DMS153 treated with DMSO at 0.1 percent for 48 hours (cell line): ENCODE data around the gene CASP6.
"Not testable (repeated sequence)": the region's sequence is repeated elsewhere in the genome, so short reads cannot be mapped to it uniquely, and the experiment has no call there.

ENCODE experiments used
- DNase-seq: peaks from one replicate; lab custom pipeline; 2025; ENCODE audit not compliant: unreplicated experiment; lab: John Stamatoyannopoulos, UW

The CASP6 gene

GRCh38 chr4:109721033-109721432, 17.8 kb upstream of the CASP6 start:
- no peak for DNase-seq

GRCh38 chr4:109719604-109720003, 16.4 kb upstream of the CASP6 start:
- no peak for DNase-seq

- DNase-seq: no peak
Measured at GRCh38 chr4:109718759-109719158, 15.5 kb upstream of the CASP6 start.

DNA sequence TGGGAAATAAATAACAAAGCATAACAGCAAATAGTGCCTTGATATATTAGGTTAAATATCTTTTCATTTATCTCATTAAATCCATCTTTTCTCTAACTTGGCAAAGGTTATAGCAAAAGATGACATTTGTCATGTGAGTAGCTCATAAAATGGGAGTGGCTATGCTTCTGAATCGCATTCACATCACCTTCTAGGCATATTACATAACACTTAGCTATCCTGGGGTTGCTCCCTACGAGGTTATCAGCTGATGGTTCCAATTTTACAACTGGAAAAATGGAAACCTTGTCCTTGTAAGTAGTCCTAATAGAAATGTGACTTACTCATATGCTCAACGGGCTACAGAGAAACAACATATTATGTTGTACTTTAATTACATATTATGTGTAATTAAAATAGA, 10.3 kb upstream of the CASP6 start:
- DNase-seq: no peak

GRCh38 chr4:109708990-109709389, 5.7 kb upstream of the CASP6 start:
- DNase-seq: no peak

DNA sequence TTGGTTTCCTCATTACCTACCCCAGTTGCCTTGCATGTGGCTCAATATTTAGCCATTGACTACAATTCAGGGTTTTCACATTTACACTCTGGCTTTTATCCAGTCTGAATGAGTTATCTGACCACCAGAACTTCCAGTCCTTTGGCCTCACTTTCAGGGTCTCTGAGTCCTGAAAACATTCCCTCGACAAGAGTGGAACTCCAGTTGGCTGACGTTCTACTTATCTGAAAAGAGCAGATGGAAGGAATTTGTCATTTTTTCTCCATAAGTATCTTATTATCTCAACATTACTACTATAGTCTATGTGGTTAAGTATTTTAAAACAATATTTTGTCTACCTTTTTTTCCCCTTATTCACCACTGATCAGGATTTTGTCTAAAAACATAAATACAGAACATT, 5.2 kb upstream of the CASP6 start:
- no peak for DNase-seq

- peak; percentile 9 for DNase-seq
Measured at GRCh38 chr4:109703664-109704361, 568 bp upstream of the CASP6 start.

- DNase-seq: peak; percentile 14
Measured at GRCh38 chr4:109701566-109702410, 1.5 kb downstream of the CASP6 start.

- no peak for DNase-seq
Measured at GRCh38 chr4:109699553-109700225, 3.6 kb downstream of the CASP6 start.

GRCh38 chr4:109698656-109699055, 4.6 kb downstream of the CASP6 start:
- DNase-seq: no peak

DNA sequence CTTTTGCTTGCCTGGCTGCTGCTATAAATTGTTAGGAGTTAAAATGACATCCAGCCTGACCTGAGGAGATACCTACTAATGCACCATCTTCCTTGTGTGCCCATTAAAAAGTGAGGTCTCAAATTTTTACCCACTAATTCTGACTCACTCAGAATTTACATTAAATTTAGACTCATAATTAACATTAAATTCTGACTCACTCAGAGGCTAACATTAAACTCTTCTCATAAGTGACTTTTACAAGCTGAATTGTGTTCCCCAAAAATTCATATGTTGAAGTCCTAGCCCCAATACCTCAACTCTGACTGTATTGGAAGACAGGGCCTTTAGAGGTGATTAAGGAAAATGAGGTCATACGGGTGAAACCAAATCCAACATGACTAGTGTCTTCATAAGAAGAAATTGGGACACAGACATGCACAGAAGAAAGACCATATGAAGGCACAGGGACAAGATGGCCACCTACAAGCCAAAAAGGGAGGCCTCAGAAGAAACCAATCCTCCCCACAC, 11.8 kb downstream of the CASP6 start:
- DNase-seq: no peak

GRCh38 chr4:109690690-109691410, 12.4 kb downstream of the CASP6 start:
- no peak for DNase-seq

DNA sequence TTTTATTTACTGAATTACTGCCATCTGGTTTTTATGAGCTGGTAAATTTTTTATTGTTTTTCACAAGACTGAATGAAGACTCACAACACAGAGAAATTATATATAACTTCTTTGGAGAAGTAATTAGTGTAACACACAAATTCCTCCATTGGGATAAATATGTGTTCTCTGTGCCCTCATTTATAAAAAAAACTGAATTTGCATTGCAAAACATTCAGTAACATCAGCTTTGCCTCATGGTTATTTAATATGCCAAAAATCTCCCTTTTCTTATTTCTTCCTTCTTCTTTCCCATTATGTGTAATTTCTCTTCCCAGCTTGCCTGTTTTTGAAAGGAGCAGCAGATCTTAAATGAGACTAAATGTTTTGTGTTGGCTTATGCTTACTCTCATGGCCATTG, 18.5 kb downstream of the CASP6 start:
- DNase-seq: no peak

GRCh38 chr4:109683621-109684253, 19.5 kb downstream of the CASP6 start:
- no peak for DNase-seq

GRCh38 chr4:109682875-109683274, 20.4 kb downstream of the CASP6 start:
- no peak for DNase-seq

DNA sequence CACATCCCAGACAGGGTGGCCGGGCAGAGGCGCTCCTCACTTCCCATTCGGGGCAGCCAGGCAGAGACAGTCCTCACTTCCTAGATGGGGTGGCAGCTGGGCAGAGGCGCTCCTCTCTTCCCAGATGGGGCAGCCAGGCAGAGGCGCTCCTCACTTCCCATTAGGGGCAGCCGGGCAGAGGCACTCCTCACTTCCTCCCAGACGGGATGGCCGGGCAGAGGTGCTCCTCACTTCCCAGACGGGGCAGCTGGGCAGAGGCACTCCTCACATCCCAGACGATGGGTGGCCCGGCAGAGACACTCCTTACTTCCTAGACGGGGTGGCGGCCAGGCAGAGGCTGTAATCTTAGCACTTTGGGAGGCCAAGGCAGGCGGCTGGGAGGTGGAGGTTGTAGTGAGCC, 24.3 kb downstream of the CASP6 start:
- DNase-seq: not testable (repeated sequence)

DNA sequence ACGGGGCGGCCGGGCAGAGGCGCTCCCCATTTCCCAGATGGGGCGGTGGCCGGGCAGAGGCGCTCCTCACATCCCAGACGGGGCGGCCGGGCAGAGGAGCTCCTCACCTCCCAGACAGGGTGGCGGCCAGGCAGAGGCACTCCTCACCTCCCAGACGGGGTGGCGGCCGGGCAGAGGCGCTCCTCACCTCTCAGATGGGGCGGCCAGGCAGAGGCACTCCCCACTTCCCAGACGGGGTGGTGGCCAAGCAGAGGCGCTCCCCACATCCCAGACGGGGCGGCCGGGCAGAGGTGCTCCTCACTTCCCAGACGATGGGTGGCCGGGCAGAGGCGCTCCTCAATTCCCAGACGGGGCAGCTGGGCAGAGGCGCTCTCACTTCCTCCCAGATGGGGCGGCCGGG, 24.8 kb downstream of the CASP6 start:
- DNase-seq: not testable (repeated sequence)

GRCh38 chr4:109676886-109677285, 26.4 kb downstream of the CASP6 start:
- DNase-seq: no peak

GRCh38 chr4:109675843-109676242, 27.4 kb downstream of the CASP6 start:
- no peak for DNase-seq

- no peak for DNase-seq
Measured at GRCh38 chr4:109675181-109675580, 28.1 kb downstream of the CASP6 start.

GRCh38 chr4:109673303-109673702, 29.9 kb downstream of the CASP6 start:
- DNase-seq: no peak
